ENCODE measurements around the gene HPD. TPM values are rescaled to one million over a fixed set of nuclear protein-coding genes. Genes with fewer than 3 reads are reported as not detected.
A peak's percentile ranks its signal among the peaks of the same experiment; 100 is the strongest.

Gene HPD
- total and polyA plus RNA-seq, 11 donors = 0.36 to 2.2 (median 1.5) TPM

GRCh38 chr12:121812921-121813896 is 45.5 kb downstream of the HPD start:
- intact Hi-C loops (cut with DNase I) = loop anchor here (1.0 to 5.0 kb wide), 8 partner anchors 18 to 116 kb away; partner anchors contain the start of gene PSMD9 (in 2 of the 10)
- DNase-seq (peak in 1 of 5 donors; percentile 18), ATAC-seq (peak in 2 of 4 donors; percentile 1 to 2)
- TF ChIP-seq POLR2A (IDR thresholded peaks at IDR 0.05) (no peak), CTCF (IDR thresholded peaks at IDR 0.05) (no peak)
- peak overlapping the region in 8 of 12 donors; percentile 29 to 82 (median 50) for H3K27ac ChIP-seq
- peaks cover 8 to 80% (median 67%) of the 10 kb centered on the region in 9 donors for H3K36me3 ChIP-seq
- no peaks in the 10 kb centered on the region for H3K9me3 ChIP-seq
- H3K4me1 ChIP-seq = peaks cover 0 to 41% (median 33%) of the 10 kb centered on the region in 12 donors
- H3K27me3 ChIP-seq = no peaks in the 10 kb centered on the region
- 40 to 49% (median 45%) methylated on average over 24 to 25 of the region's 25 CpGs for WGBS, 4 donors
- H3K4me3 ChIP-seq = peak overlapping the region in 11 of 12 donors; percentile 43 to 76 (median 60)

- H3K4me3 ChIP-seq = peak overlapping the region; percentile 20 to 76 (median 58)
- TF ChIP-seq CTCF (IDR thresholded peaks at IDR 0.05) = peak in 6 of 12 donors; percentile 7 to 41 (median 32)
- TF ChIP-seq POLR2A (IDR thresholded peaks at IDR 0.05) = no peak
- WGBS, 4 donors = 12 to 25% (median 20%) methylated on average over 17 to 26 of the region's 26 CpGs
- intact Hi-C loops (cut with DNase I) = loop anchor here (1.0 to 5.0 kb wide), 8 partner anchors 17 to 115 kb away; partner anchors contain the start of gene PSMD9 (in 2 of the 10)
- peaks cover 6 to 78% (median 65%) of the 10 kb centered on the region in 9 donors for H3K36me3 ChIP-seq
- no peaks in the 10 kb centered on the region for H3K27me3 ChIP-seq
- no peaks in the 10 kb centered on the region for H3K9me3 ChIP-seq
- H3K4me1 ChIP-seq = peaks cover 0 to 47% (median 36%) of the 10 kb centered on the region in 12 donors
- H3K27ac ChIP-seq = peak overlapping the region in 11 of 12 donors; percentile 23 to 82 (median 64)
- peak; percentile 76 to 88 (median 79) for DNase-seq
- peak; percentile 89 to 91 (median 90) for ATAC-seq
Measured at GRCh38 chr12:121812320-121812871, 46.3 kb downstream of the HPD start.

GRCh38 chr12:121811434-121812319 is 47.0 kb downstream of the HPD start:
- peaks cover 3 to 54% (median 41%) of the 10 kb centered on the region in 12 donors for H3K4me1 ChIP-seq
- TF ChIP-seq CTCF (IDR thresholded peaks at IDR 0.05) (peak; percentile 97 to 100 (median 100)), POLR2A (IDR thresholded peaks at IDR 0.05) (no peak)
- peak overlapping the region; percentile 20 to 76 (median 58) for H3K4me3 ChIP-seq
- peak overlapping the region in 11 of 12 donors; percentile 23 to 82 (median 64) for H3K27ac ChIP-seq
- ATAC-seq = peak in 3 of 4 donors; percentile 84 to 87 (median 87)
- H3K36me3 ChIP-seq = peaks cover under 1 to 78% (median 61%) of the 10 kb centered on the region in 9 donors
- 5 to 17% (median 11%) methylated on average over 12 to 46 of the region's 46 CpGs for WGBS, 4 donors
- no peaks in the 10 kb centered on the region for H3K27me3 ChIP-seq
- intact Hi-C loops (cut with DNase I) = loop anchor here (1.0 to 5.0 kb wide), 9 partner anchors 15 to 114 kb away; partner anchors contain the start of gene PSMD9 (in 2 of the 10)
- no peaks in the 10 kb centered on the region for H3K9me3 ChIP-seq
- peak; percentile 69 to 88 (median 76) for DNase-seq
